Measurements from ENCODE around the gene ARPP21. TPM values are rescaled to one million over a fixed set of nuclear protein-coding genes. Genes with fewer than 3 reads are reported as not detected.

The ARPP21 gene
- total RNA-seq, 2 experiments from 2014 or later = not detected

- Mint-ChIP-seq H3K36me3 (no peaks in the 10 kb centered on the region), H3K4me3 (no peak overlapping the region), H3K27ac (no peak overlapping the region), H3K9me3 (ENCODE audit: low read depth) (no peaks in the 10 kb centered on the region), H3K27me3 (no peaks in the 10 kb centered on the region), H3K4me1 (no peaks in the 10 kb centered on the region)
- ATAC-seq (no peak), DNase-seq (no peak)
- CTCF ChIA-PET = no interaction called here
Measured at GRCh38 chr3:35777065-35777464, 137.7 kb downstream of the ARPP21 start.

- DNase-seq (no peak), ATAC-seq (no peak)
- no peaks in the 10 kb centered on the region for H3K36me3 Mint-ChIP-seq
- no peaks in the 10 kb centered on the region for H3K27me3 Mint-ChIP-seq
- no peak overlapping the region for H3K27ac Mint-ChIP-seq
- no peak overlapping the region for H3K4me3 Mint-ChIP-seq
- H3K9me3 Mint-ChIP-seq (ENCODE audit: low read depth) = no peaks in the 10 kb centered on the region
- H3K4me1 Mint-ChIP-seq = no peaks in the 10 kb centered on the region
- CTCF ChIA-PET = no interaction called here
Measured at GRCh38 chr3:35777563-35778554, 138.5 kb downstream of the ARPP21 start.

DNA sequence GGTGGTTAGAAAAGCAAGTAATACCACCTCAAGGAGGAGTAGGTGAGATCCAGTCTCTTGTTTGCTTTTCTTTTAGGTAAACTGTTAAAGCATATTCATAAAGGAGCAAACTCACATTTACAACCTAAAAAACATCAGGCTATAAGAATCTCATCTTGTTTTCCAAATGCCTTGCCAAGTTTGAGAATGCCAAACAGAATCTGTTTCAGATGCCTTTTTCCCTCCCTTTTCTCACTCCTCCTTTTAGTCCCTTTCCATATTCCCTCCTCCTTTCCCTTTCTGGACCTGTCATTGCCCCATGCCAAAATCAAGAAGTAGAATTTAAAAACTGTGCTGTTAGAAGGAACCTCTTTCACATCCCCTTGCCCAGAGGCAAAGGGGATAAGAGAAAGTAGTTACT is 140.3 kb downstream of the ARPP21 start:
- no peaks in the 10 kb centered on the region for H3K27me3 Mint-ChIP-seq
- no peaks in the 10 kb centered on the region for H3K36me3 Mint-ChIP-seq
- CTCF ChIA-PET = no interaction called here

GRCh38 chr3:35780800-35781199 is 141.5 kb downstream of the ARPP21 start:
- DNase-seq = no peak
- H3K4me3 Mint-ChIP-seq = no peak overlapping the region
- CTCF ChIA-PET = no interaction called here
- no peaks in the 10 kb centered on the region for H3K36me3 Mint-ChIP-seq
- no peak overlapping the region for H3K27ac Mint-ChIP-seq
- ATAC-seq = no peak
- H3K9me3 Mint-ChIP-seq (ENCODE audit: low read depth) = no peaks in the 10 kb centered on the region
- H3K27me3 Mint-ChIP-seq = no peaks in the 10 kb centered on the region
- H3K4me1 Mint-ChIP-seq = no peaks in the 10 kb centered on the region

More for the DNA sequence above, 140.3 kb downstream of the ARPP21 start:
- Mint-ChIP-seq H3K9me3 (ENCODE audit: low read depth) (no peaks in the 10 kb centered on the region), H3K4me1 (no peaks in the 10 kb centered on the region), H3K4me3 (no peak overlapping the region), H3K27ac (no peak overlapping the region)
- DNase-seq (no peak), ATAC-seq (no peak)

GRCh38 chr3:35781558-35781957 is 142.2 kb downstream of the ARPP21 start:
- no peaks in the 10 kb centered on the region for H3K36me3 Mint-ChIP-seq
- no peaks in the 10 kb centered on the region for H3K4me1 Mint-ChIP-seq
- CTCF ChIA-PET = no interaction called here
- DNase-seq (no peak), ATAC-seq (no peak)
- H3K4me3 Mint-ChIP-seq = no peak overlapping the region
- no peaks in the 10 kb centered on the region for H3K9me3 Mint-ChIP-seq (ENCODE audit: low read depth)
- H3K27me3 Mint-ChIP-seq = no peaks in the 10 kb centered on the region
- no peak overlapping the region for H3K27ac Mint-ChIP-seq

DNA sequence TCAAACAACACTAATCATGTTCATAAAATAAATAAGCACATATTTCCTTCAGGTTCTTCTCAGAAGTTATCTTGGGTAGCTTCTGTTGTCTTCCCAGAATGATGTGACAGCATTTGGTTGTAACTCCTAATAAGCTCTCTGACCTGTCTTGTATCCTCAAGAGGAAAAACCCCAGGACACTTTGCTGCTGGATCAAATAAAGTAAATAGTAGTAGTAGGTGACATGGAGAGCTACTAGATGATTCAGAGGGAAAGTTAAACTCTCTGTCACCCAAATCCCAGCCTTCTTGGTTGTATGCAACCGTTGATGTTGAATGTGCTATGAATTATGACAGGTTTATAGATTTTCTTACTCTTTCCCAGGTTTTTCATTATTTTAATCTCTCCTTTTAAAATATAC is 143.0 kb downstream of the ARPP21 start:
- Mint-ChIP-seq H3K4me1 (no peaks in the 10 kb centered on the region), H3K27me3 (no peaks in the 10 kb centered on the region), H3K27ac (no peak overlapping the region), H3K4me3 (no peak overlapping the region), H3K9me3 (ENCODE audit: low read depth) (no peaks in the 10 kb centered on the region), H3K36me3 (no peaks in the 10 kb centered on the region)
- ATAC-seq (no peak), DNase-seq (no peak)
- CTCF ChIA-PET = no interaction called here

GRCh38 chr3:35784169-35784568 is 144.8 kb downstream of the ARPP21 start:
- H3K27ac Mint-ChIP-seq = no peak overlapping the region
- CTCF ChIA-PET = no interaction called here
- no peaks in the 10 kb centered on the region for H3K4me1 Mint-ChIP-seq
- no peaks in the 10 kb centered on the region for H3K36me3 Mint-ChIP-seq
- H3K9me3 Mint-ChIP-seq (ENCODE audit: low read depth) = no peaks in the 10 kb centered on the region
- H3K27me3 Mint-ChIP-seq = no peaks in the 10 kb centered on the region
- no peak overlapping the region for H3K4me3 Mint-ChIP-seq
- ATAC-seq = no peak
- DNase-seq = no peak

DNA sequence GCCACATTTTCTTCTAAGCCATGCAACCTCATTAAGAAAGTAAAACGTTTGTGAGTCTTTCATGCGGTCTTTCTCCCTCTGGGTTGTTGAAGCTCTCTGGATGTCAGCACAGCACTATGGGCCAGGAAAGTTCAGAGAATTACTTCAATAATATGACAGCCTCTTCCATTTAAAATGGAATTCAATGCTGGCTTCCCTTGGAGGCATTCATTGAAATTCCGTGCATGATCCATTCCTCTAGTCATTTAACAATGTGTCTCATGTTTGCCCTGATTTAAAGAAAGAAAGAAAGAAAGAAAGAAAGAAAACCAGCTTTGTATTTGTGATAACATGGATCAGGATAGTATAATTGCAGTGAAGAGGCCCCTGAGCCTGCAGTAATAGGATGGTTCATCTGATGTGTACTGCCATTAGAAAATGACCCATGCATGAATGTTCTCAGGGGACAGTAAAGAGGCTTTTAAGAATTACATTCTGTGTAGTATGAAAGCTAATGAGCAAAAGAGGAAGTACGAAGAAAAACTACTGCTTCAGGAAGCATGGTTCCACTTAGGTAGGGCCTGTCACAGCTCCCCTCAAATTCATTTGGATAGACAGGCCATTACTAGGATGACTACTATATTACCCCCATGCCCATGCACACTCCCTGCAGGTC is 146.0 kb downstream of the ARPP21 start:
- ATAC-seq (no peak), DNase-seq (no peak)
- Mint-ChIP-seq H3K27ac (no peak overlapping the region), H3K4me1 (no peaks in the 10 kb centered on the region), H3K27me3 (no peaks in the 10 kb centered on the region), H3K36me3 (no peaks in the 10 kb centered on the region), H3K9me3 (ENCODE audit: low read depth) (no peaks in the 10 kb centered on the region), H3K4me3 (no peak overlapping the region)
- CTCF ChIA-PET = no interaction called here

DNA sequence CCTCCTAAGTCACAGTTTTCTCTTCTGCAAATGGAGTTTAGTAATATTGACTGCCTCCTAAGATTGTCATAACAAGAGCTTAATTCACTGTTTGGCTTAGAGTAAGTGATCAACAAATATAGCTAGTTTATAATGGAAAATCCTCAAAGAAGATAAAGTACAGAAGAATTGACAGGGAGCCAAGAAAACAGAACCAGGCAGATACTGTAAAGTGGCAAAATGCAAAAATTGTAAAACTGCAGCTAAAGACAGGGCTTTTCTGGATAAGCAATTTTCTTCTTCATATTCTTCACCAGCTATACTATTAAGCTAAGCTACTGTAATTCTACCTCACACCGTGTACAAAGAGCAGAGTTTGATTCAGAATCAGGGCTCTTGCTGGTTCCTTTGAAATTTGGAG is 148.6 kb downstream of the ARPP21 start:
- Mint-ChIP-seq H3K36me3 (no peaks in the 10 kb centered on the region), H3K4me3 (no peak overlapping the region), H3K9me3 (ENCODE audit: low read depth) (no peaks in the 10 kb centered on the region), H3K27me3 (no peaks in the 10 kb centered on the region), H3K4me1 (no peaks in the 10 kb centered on the region), H3K27ac (no peak overlapping the region)
- no peak for ATAC-seq
- CTCF ChIA-PET = no interaction called here
- no peak for DNase-seq

DNA sequence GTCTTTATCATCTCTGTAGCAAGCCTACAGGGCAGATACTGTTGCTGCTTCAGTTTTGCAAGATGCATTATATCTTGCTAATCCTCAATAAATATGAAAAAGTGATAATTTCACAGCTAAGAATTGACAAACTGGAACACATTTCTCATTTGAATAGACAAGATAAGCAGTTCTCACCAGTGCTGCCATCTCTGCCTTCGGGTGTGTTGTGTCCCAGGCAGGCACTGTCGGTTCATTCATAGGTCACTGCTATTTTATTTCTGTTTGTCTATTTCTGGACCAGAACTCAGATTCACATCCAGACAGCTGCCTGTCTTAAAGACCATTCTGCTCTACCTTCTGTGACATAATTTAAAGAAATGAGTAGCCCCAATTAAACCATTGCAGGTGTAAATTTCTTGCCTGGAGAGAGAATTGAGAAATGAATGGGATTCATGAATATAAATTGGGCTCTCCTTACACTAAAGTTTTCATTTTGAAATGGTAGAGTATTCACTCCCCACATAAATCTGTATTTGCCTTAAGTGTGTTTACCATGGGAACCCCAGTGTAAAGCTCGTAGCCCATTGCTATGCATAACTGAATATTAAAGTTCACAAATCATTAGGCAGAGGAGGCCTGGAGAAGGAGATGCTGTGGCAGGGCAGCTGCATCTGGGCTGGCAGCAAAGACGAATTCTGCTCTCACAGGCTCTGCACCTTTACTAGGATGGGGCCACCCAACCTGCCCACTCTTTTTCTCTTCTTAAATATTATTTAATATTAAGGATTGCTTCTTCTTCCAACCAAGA is 149.9 kb downstream of the ARPP21 start:
- no peaks in the 10 kb centered on the region for H3K9me3 Mint-ChIP-seq (ENCODE audit: low read depth)

DNA sequence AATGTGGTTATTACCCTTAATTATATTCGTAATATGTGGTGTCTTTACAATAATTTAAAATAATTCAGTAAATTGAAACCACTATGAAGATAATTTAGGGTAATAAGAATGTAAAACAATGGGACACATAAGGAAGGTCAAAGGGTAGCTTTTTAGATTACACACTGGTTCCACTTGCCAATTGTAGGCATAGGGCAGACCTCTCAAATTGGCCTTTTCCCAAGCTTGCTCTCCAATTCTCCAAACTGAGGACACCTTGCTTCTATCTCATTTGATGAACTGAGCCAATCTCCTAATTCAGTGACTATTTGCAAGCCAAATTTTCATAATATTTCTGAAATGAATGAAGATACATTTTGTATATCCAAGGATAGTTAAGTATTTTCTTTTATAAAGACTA is 151.4 kb downstream of the ARPP21 start:
- Mint-ChIP-seq H3K27me3 (no peaks in the 10 kb centered on the region), H3K4me1 (no peaks in the 10 kb centered on the region), H3K9me3 (ENCODE audit: low read depth) (no peaks in the 10 kb centered on the region), H3K4me3 (no peak overlapping the region), H3K27ac (no peak overlapping the region), H3K36me3 (no peaks in the 10 kb centered on the region)
- ATAC-seq (no peak), DNase-seq (no peak)
- CTCF ChIA-PET = no interaction called here

More for the DNA sequence above, 149.9 kb downstream of the ARPP21 start:
- no peak overlapping the region for H3K27ac Mint-ChIP-seq
- no peaks in the 10 kb centered on the region for H3K27me3 Mint-ChIP-seq
- no peak for ATAC-seq
- no peak for DNase-seq
- H3K4me3 Mint-ChIP-seq = no peak overlapping the region
- H3K4me1 Mint-ChIP-seq = no peaks in the 10 kb centered on the region
- no peaks in the 10 kb centered on the region for H3K36me3 Mint-ChIP-seq
- CTCF ChIA-PET = no interaction called here

GRCh38 chr3:35793667-35794066 is 154.3 kb downstream of the ARPP21 start:
- no peaks in the 10 kb centered on the region for H3K27me3 Mint-ChIP-seq
- DNase-seq (no peak), ATAC-seq (no peak)
- CTCF ChIA-PET = no interaction called here
- H3K4me1 Mint-ChIP-seq = no peaks in the 10 kb centered on the region
- H3K9me3 Mint-ChIP-seq (ENCODE audit: low read depth) = no peaks in the 10 kb centered on the region
- H3K36me3 Mint-ChIP-seq = no peaks in the 10 kb centered on the region
- H3K4me3 Mint-ChIP-seq = no peak overlapping the region
- H3K27ac Mint-ChIP-seq = no peak overlapping the region

DNA sequence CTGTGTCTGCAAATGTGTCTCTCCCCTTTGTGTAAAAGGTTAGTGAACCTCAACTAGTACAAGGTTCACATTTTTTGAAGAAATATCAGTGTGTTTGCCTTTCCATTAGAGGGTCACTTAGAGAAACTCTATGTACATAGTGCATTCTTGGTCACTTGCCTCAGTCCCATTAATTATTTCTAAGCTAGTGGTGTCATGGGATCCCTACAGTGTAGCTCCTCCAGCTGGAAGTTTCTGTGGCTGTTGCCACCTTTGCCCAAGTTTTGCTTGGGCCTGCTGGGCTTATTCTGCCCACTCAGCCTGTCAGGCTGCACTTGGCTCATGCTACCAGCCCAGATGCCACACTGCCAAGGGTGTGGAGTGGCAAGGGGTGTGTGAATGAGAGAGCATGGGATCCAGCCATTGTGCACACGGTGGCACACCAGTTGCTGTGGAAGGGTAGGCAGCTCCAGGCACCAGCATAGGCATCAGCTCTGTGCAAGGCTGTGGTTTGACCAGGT is 161.7 kb downstream of the ARPP21 start:
- no peaks in the 10 kb centered on the region for H3K36me3 Mint-ChIP-seq
- no peaks in the 10 kb centered on the region for H3K4me1 Mint-ChIP-seq
- ATAC-seq (no peak), DNase-seq (no peak)
- no peaks in the 10 kb centered on the region for H3K9me3 Mint-ChIP-seq (ENCODE audit: low read depth)
- H3K4me3 Mint-ChIP-seq = no peak overlapping the region
- no peaks in the 10 kb centered on the region for H3K27me3 Mint-ChIP-seq
- CTCF ChIA-PET = no interaction called here
- no peak overlapping the region for H3K27ac Mint-ChIP-seq

All from activated CD8-positive, alpha-beta memory T cell treated with anti-CD3 and anti-CD28 coated beads, Interleukin-2, amount 10 ng/mL, durations not matched to agents 7 days and 5 days (primary cell).